MM.1S (cell line): ENCODE measurements around the gene ATP2B2.

ENCODE experiments used
- DNase-seq: peaks from one replicate; pipeline ENCODE4 v3.0.0-alpha.2; 2015
- H2AFZ ChIP-seq: fragments of 300-600 bp; sonication (generic); 2 replicates; pipeline ENCODE4 v1.6.0; 2016; ENCODE audit warnings: antibody characterized with exemption, low read length
- H3F3A ChIP-seq: fragments of 300-600 bp; sonication (generic); 2 replicates; pipeline ENCODE4 v1.6.1; 2016; ENCODE audit warnings: mild to moderate bottlenecking, antibody characterized with exemption, low read length, moderate library complexity, mixed read lengths; ENCODE audit not compliant: insufficient read depth
- H3K27ac ChIP-seq: fragments of 300-600 bp; sonication (generic); 2 replicates; pipeline ENCODE4 v1.5.1; 2016; ENCODE audit warnings: mild to moderate bottlenecking, low read length
- H3K27me3 ChIP-seq: fragments of 300-600 bp; sonication (generic); replicated peaks from 2 replicates; pipeline ENCODE4 v1.6.0; 2016; ENCODE audit warnings: low read length; ENCODE audit not compliant: insufficient read depth
- H3K36me3 ChIP-seq: fragments of 300-600 bp; sonication (generic); replicated peaks from 2 replicates; pipeline ENCODE4 v1.6.1; 2016; ENCODE audit warnings: mild to moderate bottlenecking, low read length, mixed read lengths; ENCODE audit not compliant: insufficient read depth
- H3K4me1 ChIP-seq: fragments of 300-600 bp; sonication (generic); 2 replicates; pipeline ENCODE4 v1.6.1; 2016; ENCODE audit warnings: low read length, mixed read lengths
- H3K4me2 ChIP-seq: fragments of 300-600 bp; sonication (generic); 2 replicates; pipeline ENCODE4 v1.6.0; 2016; ENCODE audit warnings: low read depth, low read length
- H3K4me3 ChIP-seq: fragments of 300-600 bp; sonication (generic); 2 replicates; pipeline ENCODE4 v1.5.1; 2016; ENCODE audit warnings: low read length, mixed read lengths
- H3K79me2 ChIP-seq: fragments of 300-600 bp; sonication (generic); 2 replicates; pipeline ENCODE4 v1.6.1; 2016; ENCODE audit warnings: mixed run types, low read length, mixed read lengths
- H3K9ac ChIP-seq: fragments of 300-600 bp; sonication (generic); 2 replicates; pipeline ENCODE4 v1.6.1; 2016; ENCODE audit warnings: low read length, mixed read lengths
- H3K9me2 ChIP-seq: fragments of 300-600 bp; sonication (generic); replicated peaks from 2 replicates; pipeline ENCODE4 v1.6.1; 2016; ENCODE audit warnings: mild to moderate bottlenecking, low read length, mixed read lengths; ENCODE audit not compliant: insufficient read depth
- H3K9me3 ChIP-seq: fragments of 300-600 bp; sonication (generic); replicated peaks from 2 replicates; pipeline ENCODE4 v1.6.1; 2016; ENCODE audit warnings: mild to moderate bottlenecking, low read length, mixed read lengths; ENCODE audit not compliant: insufficient read depth
- H4K20me1 ChIP-seq: fragments of 300-600 bp; sonication (generic); 2 replicates; pipeline ENCODE4 v1.6.1; 2016; ENCODE audit warnings: mild to moderate bottlenecking, low read length, moderate library complexity, mixed read lengths; ENCODE audit not compliant: insufficient read depth
- EZH2 ChIP-seq: fragments of 300-600 bp; sonication (generic); optimal IDR thresholded peaks from 2 replicates; pipeline ENCODE3; 2017; ENCODE audit warnings: low read depth, mild to moderate bottlenecking, antibody characterized with exemption, low read length, mixed read lengths
- EZH2phosphoT487 ChIP-seq: fragments of 300-600 bp; sonication (generic); IDR thresholded peaks from 2 replicates; pipeline ENCODE4 v1.6.1; 2018; ENCODE audit warnings: antibody characterized with exemption, low read length
- TF ChIP-seq, protein P1 (sequence below): fragments of 300-600 bp; sonication (generic); IDR thresholded peaks from 2 replicates; pipeline ENCODE4 v1.5.1; 2016; ENCODE audit warnings: antibody characterized with exemption, low read length, mixed read lengths

Gene ATP2B2

DNA sequence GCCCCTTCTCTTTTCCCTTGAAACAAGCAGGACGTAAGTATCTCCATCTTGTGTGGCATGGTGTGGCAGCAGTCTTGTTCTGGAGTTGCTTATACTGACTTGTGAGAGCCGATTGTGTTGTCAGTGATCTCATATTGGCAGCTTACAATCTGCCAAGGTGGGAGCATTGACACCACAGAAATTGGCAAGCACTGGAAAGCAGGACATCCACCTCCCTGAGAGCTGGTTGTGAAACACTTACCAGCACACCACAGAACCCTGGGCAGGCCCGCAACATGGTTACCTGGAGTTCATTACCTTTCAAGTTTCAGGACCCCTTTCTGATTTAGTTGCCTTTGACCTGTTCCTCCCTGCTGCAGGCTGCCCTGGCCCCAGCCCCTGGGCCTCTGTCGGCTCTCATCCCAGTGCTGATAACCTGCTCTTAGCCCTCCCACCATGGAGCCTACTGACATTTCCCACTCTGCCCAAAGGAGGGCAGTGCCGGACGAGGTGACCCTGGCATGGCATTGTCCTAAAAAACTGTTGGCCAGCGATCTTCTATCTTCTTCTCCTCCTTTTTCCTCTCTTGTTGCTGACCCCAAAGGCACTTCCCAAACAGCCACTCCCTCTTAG lies 10.6 kb upstream of the ATP2B2 start:
- H2AFZ ChIP-seq: no peak overlapping the region
- no peak overlapping the region for H3K4me3 ChIP-seq
- H3K9ac ChIP-seq: no peak overlapping the region
- no peaks in the 10 kb centered on the region for H3K9me2 ChIP-seq
- DNase-seq: no peak
- TF ChIP-seq, protein P1, sequence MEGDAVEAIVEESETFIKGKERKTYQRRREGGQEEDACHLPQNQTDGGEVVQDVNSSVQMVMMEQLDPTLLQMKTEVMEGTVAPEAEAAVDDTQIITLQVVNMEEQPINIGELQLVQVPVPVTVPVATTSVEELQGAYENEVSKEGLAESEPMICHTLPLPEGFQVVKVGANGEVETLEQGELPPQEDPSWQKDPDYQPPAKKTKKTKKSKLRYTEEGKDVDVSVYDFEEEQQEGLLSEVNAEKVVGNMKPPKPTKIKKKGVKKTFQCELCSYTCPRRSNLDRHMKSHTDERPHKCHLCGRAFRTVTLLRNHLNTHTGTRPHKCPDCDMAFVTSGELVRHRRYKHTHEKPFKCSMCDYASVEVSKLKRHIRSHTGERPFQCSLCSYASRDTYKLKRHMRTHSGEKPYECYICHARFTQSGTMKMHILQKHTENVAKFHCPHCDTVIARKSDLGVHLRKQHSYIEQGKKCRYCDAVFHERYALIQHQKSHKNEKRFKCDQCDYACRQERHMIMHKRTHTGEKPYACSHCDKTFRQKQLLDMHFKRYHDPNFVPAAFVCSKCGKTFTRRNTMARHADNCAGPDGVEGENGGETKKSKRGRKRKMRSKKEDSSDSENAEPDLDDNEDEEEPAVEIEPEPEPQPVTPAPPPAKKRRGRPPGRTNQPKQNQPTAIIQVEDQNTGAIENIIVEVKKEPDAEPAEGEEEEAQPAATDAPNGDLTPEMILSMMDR: no peak; the same call in 1 of the 2 replicates
- TF ChIP-seq EZH2 (no peak), EZH2phosphoT487 (no peak)
- no peaks in the 10 kb centered on the region for H3K36me3 ChIP-seq
- H3K4me2 ChIP-seq: no peak overlapping the region
- no peaks in the 10 kb centered on the region for H3F3A ChIP-seq
- no peak overlapping the region for H3K27ac ChIP-seq
- H4K20me1 ChIP-seq: no peaks in the 10 kb centered on the region
- H3K27me3 ChIP-seq: peaks cover 14% of the 10 kb centered on the region; the same call in 1 of the 2 replicates
- H3K79me2 ChIP-seq: no peaks in the 10 kb centered on the region
- no peaks in the 10 kb centered on the region for H3K4me1 ChIP-seq
- no peaks in the 10 kb centered on the region for H3K9me3 ChIP-seq

DNA sequence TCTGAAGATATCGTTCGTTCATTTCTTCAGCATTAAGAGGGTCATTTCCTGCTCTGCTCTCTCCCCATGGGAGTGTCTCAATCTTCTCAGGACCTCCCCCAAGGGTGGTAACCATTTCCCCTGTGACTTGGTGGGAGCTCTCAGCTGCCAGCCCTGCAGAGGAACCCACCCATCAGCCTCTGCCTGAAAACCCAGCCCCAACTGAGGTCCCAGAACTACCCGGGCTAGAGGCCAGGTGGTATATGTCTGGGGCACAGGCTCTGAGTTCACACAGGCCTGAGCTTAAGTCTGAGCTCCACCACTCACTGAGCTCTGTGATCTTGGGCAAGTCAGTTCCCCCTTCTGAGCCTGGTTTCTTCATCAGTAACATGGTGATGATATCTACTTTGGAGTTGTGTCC lies 10.0 kb upstream of the ATP2B2 start:
- Histone ChIP-seq H3K27me3 (peaks cover 18% of the 10 kb centered on the region; the same call in 1 of the 2 replicates), H3K4me3 (no peak overlapping the region), H3K9me2 (no peaks in the 10 kb centered on the region), H3K79me2 (no peaks in the 10 kb centered on the region), H2AFZ (no peak overlapping the region), H3K9me3 (no peaks in the 10 kb centered on the region), H3K36me3 (no peaks in the 10 kb centered on the region), H3K9ac (no peak overlapping the region), H3K4me1 (no peaks in the 10 kb centered on the region), H3K27ac (no peak overlapping the region), H4K20me1 (no peaks in the 10 kb centered on the region), H3F3A (no peaks in the 10 kb centered on the region), H3K4me2 (no peak overlapping the region)
- TF ChIP-seq, protein P1: no peak
- TF ChIP-seq EZH2 (no peak), EZH2phosphoT487 (no peak)
- DNase-seq: no peak

DNA sequence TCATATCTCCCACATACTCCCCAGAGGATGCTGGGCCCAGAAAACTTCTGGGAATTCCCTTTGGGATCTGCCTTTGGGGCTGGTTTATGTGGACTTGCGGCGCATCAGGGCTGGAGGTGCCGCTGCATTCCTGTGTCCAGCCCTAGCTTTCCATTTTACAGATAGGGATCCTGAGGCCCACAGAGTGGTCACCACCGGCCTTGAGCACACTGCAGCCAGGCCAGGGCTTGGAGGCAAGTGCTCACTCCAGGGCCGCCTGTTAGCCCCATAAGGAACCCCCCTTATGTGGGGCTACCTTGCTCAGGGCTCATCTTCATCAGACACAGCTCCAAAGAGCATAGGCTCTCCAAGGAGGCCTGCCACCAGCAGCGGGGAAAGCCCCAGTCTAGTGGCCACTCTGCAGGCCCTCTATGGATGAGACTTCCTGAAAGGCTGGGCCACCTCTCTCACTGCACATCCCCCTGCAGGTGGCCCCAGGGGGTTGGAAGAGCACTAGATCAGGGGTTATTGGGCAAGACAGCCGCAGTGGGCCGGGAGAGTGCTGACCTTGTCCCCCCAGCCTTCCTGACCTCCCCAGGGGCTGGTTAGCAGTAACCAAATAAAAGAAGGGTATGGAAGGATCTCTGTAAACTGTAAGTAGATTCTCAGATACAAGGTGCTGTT lies 9.2 kb upstream of the ATP2B2 start:
- no peaks in the 10 kb centered on the region for H3K36me3 ChIP-seq
- no peaks in the 10 kb centered on the region for H4K20me1 ChIP-seq
- TF ChIP-seq, protein P1: no peak
- TF ChIP-seq EZH2: no peak
- TF ChIP-seq EZH2phosphoT487: no peak
- no peaks in the 10 kb centered on the region for H3K9me3 ChIP-seq
- no peak overlapping the region for H3K27ac ChIP-seq
- H3K27me3 ChIP-seq: peaks cover 19% of the 10 kb centered on the region; the same call in 1 of the 2 replicates
- no peak overlapping the region for H3K4me2 ChIP-seq
- no peaks in the 10 kb centered on the region for H3F3A ChIP-seq
- no peak for DNase-seq
- H3K9me2 ChIP-seq: no peaks in the 10 kb centered on the region
- no peaks in the 10 kb centered on the region for H3K4me1 ChIP-seq
- no peaks in the 10 kb centered on the region for H3K79me2 ChIP-seq
- no peak overlapping the region for H3K4me3 ChIP-seq
- H3K9ac ChIP-seq: no peak overlapping the region
- H2AFZ ChIP-seq: no peak overlapping the region
